ENCODE results near the gene PDZD2.
"Not testable (repeated sequence)": the region's sequence is repeated elsewhere in the genome, so short reads cannot be mapped to it uniquely, and the experiment has no call there.

The PDZD2 gene

GRCh38 chr5:32013658-32014057, 374.7 kb downstream of the PDZD2 start:
- DNase-seq (ENCODE audit: low spot score): no peak

GRCh38 chr5:32014096-32014745, 375.3 kb downstream of the PDZD2 start:
- no peak for DNase-seq (ENCODE audit: low spot score)

GRCh38 chr5:32015262-32015661, 376.3 kb downstream of the PDZD2 start:
- DNase-seq (ENCODE audit: low spot score): not testable (repeated sequence)

GRCh38 chr5:32017692-32018367, 378.9 kb downstream of the PDZD2 start:
- no peak for DNase-seq (ENCODE audit: low spot score)

GRCh38 chr5:32018476-32019436, 379.8 kb downstream of the PDZD2 start:
- no peak for DNase-seq (ENCODE audit: low spot score)

GRCh38 chr5:32020271-32020670, 381.3 kb downstream of the PDZD2 start:
- peak; percentile 10 for DNase-seq (ENCODE audit: low spot score)

- DNase-seq (ENCODE audit: low spot score): no peak
These were observed 382.0 kb downstream of the PDZD2 start for GRCh38 chr5:32020946-32021345.

GRCh38 chr5:32021771-32022170, 382.8 kb downstream of the PDZD2 start:
- DNase-seq (ENCODE audit: low spot score): no peak

GRCh38 chr5:32022638-32023037, 383.7 kb downstream of the PDZD2 start:
- DNase-seq (ENCODE audit: low spot score): no peak

- DNase-seq (ENCODE audit: low spot score): no peak
These were observed 384.9 kb downstream of the PDZD2 start for GRCh38 chr5:32023816-32024215.

GRCh38 chr5:32024751-32025150, 385.8 kb downstream of the PDZD2 start:
- DNase-seq (ENCODE audit: low spot score): no peak

- no peak for DNase-seq (ENCODE audit: low spot score)
These were observed 388.3 kb downstream of the PDZD2 start for GRCh38 chr5:32027093-32027716.

GRCh38 chr5:32027717-32028458, 389.0 kb downstream of the PDZD2 start:
- DNase-seq (ENCODE audit: low spot score): no peak

GRCh38 chr5:32029261-32029660, 390.3 kb downstream of the PDZD2 start:
- no peak for DNase-seq (ENCODE audit: low spot score)

GRCh38 chr5:32029781-32030180, 390.9 kb downstream of the PDZD2 start:
- DNase-seq (ENCODE audit: low spot score): no peak

- DNase-seq (ENCODE audit: low spot score): no peak
These were observed 391.3 kb downstream of the PDZD2 start for GRCh38 chr5:32030222-32030621.

- DNase-seq (ENCODE audit: low spot score): no peak
These were observed 391.8 kb downstream of the PDZD2 start for GRCh38 chr5:32030686-32031085.

GRCh38 chr5:32031089-32031488, 392.2 kb downstream of the PDZD2 start:
- no peak for DNase-seq (ENCODE audit: low spot score)

GRCh38 chr5:32038523-32038922, 399.6 kb downstream of the PDZD2 start:
- no peak for DNase-seq (ENCODE audit: low spot score)

- not testable (repeated sequence) for DNase-seq (ENCODE audit: low spot score)
These were observed 400.2 kb downstream of the PDZD2 start for GRCh38 chr5:32039133-32039532.

- DNase-seq (ENCODE audit: low spot score): not testable (repeated sequence)
These were observed 400.7 kb downstream of the PDZD2 start for GRCh38 chr5:32039601-32040000.

All from activated CD4-positive, alpha-beta T cell treated with anti-CD3 and anti-CD28 coated beads, Interleukin-2, Interleukin-4, amounts not matched to agents 100 ng/mL and 50 ng/mL, durations not matched to agents 16 hours and 8 hours (primary cell).